Osteocyte (in vitro differentiated cells): Measurements from ENCODE around the gene KIRREL3. TPM values are rescaled to one million over a fixed set of nuclear protein-coding genes. Genes with fewer than 3 reads are reported as not detected.

ENCODE experiments used
- DNase-seq: peaks from one replicate; pipeline ENCODE4 v3.0.0; 2021; ENCODE audit warnings: mixed read lengths; ENCODE audit not compliant: unreplicated experiment; ENCODE audit errors: extremely low spot score
- H3K27ac Mint-ChIP-seq: one replicate; pipeline ENCODE4 v1.8.0; 2021; ENCODE audit warnings: mild to moderate bottlenecking, mixed read lengths; ENCODE audit not compliant: unreplicated experiment
- H3K27me3 Mint-ChIP-seq: one replicate; pipeline ENCODE4 v1.8.0; 2021; ENCODE audit warnings: mixed read lengths; ENCODE audit not compliant: unreplicated experiment
- H3K36me3 Mint-ChIP-seq: one replicate; pipeline ENCODE4 v1.8.0; 2021; ENCODE audit warnings: mixed read lengths; ENCODE audit not compliant: unreplicated experiment
- H3K4me1 Mint-ChIP-seq: one replicate; pipeline ENCODE4 v1.8.0; 2021; ENCODE audit warnings: mixed read lengths; ENCODE audit not compliant: unreplicated experiment
- H3K4me3 Mint-ChIP-seq: one replicate; pipeline ENCODE4 v1.8.0; 2021; ENCODE audit warnings: mild to moderate bottlenecking, moderate library complexity, mixed read lengths; ENCODE audit not compliant: unreplicated experiment
- H3K9me3 Mint-ChIP-seq: one replicate; pipeline ENCODE4 v1.8.0; 2021; ENCODE audit warnings: mixed read lengths; ENCODE audit not compliant: unreplicated experiment
- CTCF ChIP-seq: fragments of 200-600 bp; sonication (generic); IDR thresholded peaks from 2 replicates; pipeline ENCODE4 v1.5.0; 2021; ENCODE audit warnings: antibody characterized with exemption, mild to moderate bottlenecking, moderate library complexity
- total RNA-seq: library from RNA; stranded (reverse); gene quantifications from 2 replicates; pipeline ENCODE4 v1.2.1, GENCODE V29; 2021

The KIRREL3 gene
- total RNA-seq, 1 donor from 2014 or later = 1.2 TPM

- no peaks in the 10 kb centered on the region for H3K27me3 Mint-ChIP-seq
- H3K4me1 Mint-ChIP-seq = peaks cover 18% of the 10 kb centered on the region
- H3K4me3 Mint-ChIP-seq = no peak overlapping the region
- DNase-seq = no peak
- no peak overlapping the region for H3K27ac Mint-ChIP-seq
- H3K9me3 Mint-ChIP-seq = no peaks in the 10 kb centered on the region
- no peaks in the 10 kb centered on the region for H3K36me3 Mint-ChIP-seq
- TF ChIP-seq CTCF = no peak
These were observed 522.9 kb downstream of the KIRREL3 start for GRCh38 chr11:126477535-126478305.

- peaks cover 18% of the 10 kb centered on the region for H3K4me1 Mint-ChIP-seq
- no peak for TF ChIP-seq CTCF
- H3K9me3 Mint-ChIP-seq = no peaks in the 10 kb centered on the region
- no peak overlapping the region for H3K4me3 Mint-ChIP-seq
- no peak for DNase-seq
- no peaks in the 10 kb centered on the region for H3K27me3 Mint-ChIP-seq
- H3K36me3 Mint-ChIP-seq = no peaks in the 10 kb centered on the region
- no peak overlapping the region for H3K27ac Mint-ChIP-seq
These were observed 523.6 kb downstream of the KIRREL3 start for GRCh38 chr11:126476977-126477376.

GRCh38 chr11:126476266-126476924 lies 524.2 kb downstream of the KIRREL3 start:
- Mint-ChIP-seq H3K9me3 (no peaks in the 10 kb centered on the region), H3K4me3 (no peak overlapping the region), H3K27ac (no peak overlapping the region), H3K27me3 (no peaks in the 10 kb centered on the region), H3K4me1 (peaks cover 18% of the 10 kb centered on the region), H3K36me3 (no peaks in the 10 kb centered on the region)
- TF ChIP-seq CTCF = no peak
- no peak for DNase-seq

- no peak for TF ChIP-seq CTCF
- Mint-ChIP-seq H3K27ac (peak overlapping the region; percentile 85), H3K9me3 (no peaks in the 10 kb centered on the region), H3K36me3 (no peaks in the 10 kb centered on the region), H3K4me1 (peaks cover 13% of the 10 kb centered on the region), H3K4me3 (no peak overlapping the region), H3K27me3 (no peaks in the 10 kb centered on the region)
- no peak for DNase-seq
These were observed 525.3 kb downstream of the KIRREL3 start for GRCh38 chr11:126475014-126475991.
